WERI-Rb-1 (cell line): ENCODE data around the gene TSPAN10.

ENCODE experiments used
- DNase-seq: peaks from one replicate; pipeline ENCODE4 v3.0.0-alpha.2; 2020
- H3K27ac ChIP-seq: fragments of 250-450 bp; sonication (Bioruptor Pico); 2 replicates; pipeline ENCODE4 v1.5.1; 2020; ENCODE audit warnings: mild to moderate bottlenecking, moderate library complexity
- H3K27me3 ChIP-seq: fragments of 250-450 bp; sonication (Bioruptor Pico); 2 replicates; pipeline ENCODE4 v1.5.1; 2021; ENCODE audit warnings: mild to moderate bottlenecking, low read depth, moderate library complexity; ENCODE audit not compliant: insufficient read depth, severe bottlenecking
- H3K36me3 ChIP-seq: fragments of 250-450 bp; sonication (Bioruptor Pico); 2 replicates; pipeline ENCODE4 v1.5.1; 2020; ENCODE audit warnings: mild to moderate bottlenecking, moderate library complexity
- H3K4me3 ChIP-seq: 2 replicates; pipeline ENCODE4 v1.5.1; 2011; ENCODE audit warnings: low read depth, mild to moderate bottlenecking, control low read depth, low read length
- H3K9me3 ChIP-seq: fragments of 250-450 bp; sonication (Bioruptor Pico); 2 replicates; pipeline ENCODE4 v1.5.1; 2021; ENCODE audit warnings: mild to moderate bottlenecking, moderate library complexity; ENCODE audit not compliant: severe bottlenecking
- CTCF ChIP-seq: IDR thresholded peaks from 2 replicates; pipeline ENCODE4 v1.5.1; 2011; ENCODE audit warnings: low read depth, mild to moderate bottlenecking, control low read depth, inconsistent platforms, low read length

The TSPAN10 gene

GRCh38 chr17:81621494-81622130 is 15.4 kb upstream of the TSPAN10 start:
- Histone ChIP-seq H3K4me3 (no peak overlapping the region), H3K9me3 (no peaks in the 10 kb centered on the region), H3K27me3 (no peaks in the 10 kb centered on the region), H3K36me3 (peaks cover 94% of the 10 kb centered on the region), H3K27ac (no peak overlapping the region)
- TF ChIP-seq CTCF, result no peak
- DNase-seq, result no peak

GRCh38 chr17:81630274-81630673 is 6.7 kb upstream of the TSPAN10 start:
- no peak for DNase-seq
- no peak for TF ChIP-seq CTCF
- H3K27ac ChIP-seq, result no peak overlapping the region
- peaks cover 93% of the 10 kb centered on the region for H3K36me3 ChIP-seq
- no peak overlapping the region for H3K4me3 ChIP-seq
- no peaks in the 10 kb centered on the region for H3K9me3 ChIP-seq
- no peaks in the 10 kb centered on the region for H3K27me3 ChIP-seq

GRCh38 chr17:81631482-81631881 is 5.5 kb upstream of the TSPAN10 start:
- no peak for TF ChIP-seq CTCF
- no peak overlapping the region for H3K27ac ChIP-seq
- peaks cover 86% of the 10 kb centered on the region for H3K36me3 ChIP-seq

GRCh38 chr17:81635431-81635830 is 1.6 kb upstream of the TSPAN10 start:
- no peak overlapping the region for H3K4me3 ChIP-seq
- DNase-seq, result no peak
- no peak for TF ChIP-seq CTCF
- H3K36me3 ChIP-seq, result peaks cover 46% of the 10 kb centered on the region
- H3K9me3 ChIP-seq, result no peaks in the 10 kb centered on the region
- peak overlapping the region; percentile 93; the same call in 1 of the 2 replicates for H3K27ac ChIP-seq
- H3K27me3 ChIP-seq, result no peaks in the 10 kb centered on the region

More at GRCh38 chr17:81631482-81631881, 5.5 kb upstream of the TSPAN10 start:
- Histone ChIP-seq H3K9me3 (no peaks in the 10 kb centered on the region), H3K27me3 (no peaks in the 10 kb centered on the region), H3K4me3 (no peak overlapping the region)
- no peak for DNase-seq

GRCh38 chr17:81635973-81636504 is 957 bp upstream of the TSPAN10 start:
- TF ChIP-seq CTCF, result no peak
- DNase-seq, result no peak
- no peaks in the 10 kb centered on the region for H3K9me3 ChIP-seq
- H3K4me3 ChIP-seq, result peak overlapping the region; percentile 87
- peaks cover 40% of the 10 kb centered on the region for H3K36me3 ChIP-seq
- no peaks in the 10 kb centered on the region for H3K27me3 ChIP-seq
- H3K27ac ChIP-seq, result peak overlapping the region; percentile 93

GRCh38 chr17:81638683-81639082 is 1.7 kb downstream of the TSPAN10 start:
- Histone ChIP-seq H3K27ac (no peak overlapping the region), H3K36me3 (peaks cover 19% of the 10 kb centered on the region), H3K4me3 (no peak overlapping the region), H3K9me3 (no peaks in the 10 kb centered on the region), H3K27me3 (no peaks in the 10 kb centered on the region)
- no peak for DNase-seq
- no peak for TF ChIP-seq CTCF
